HL-60 (cell line): ENCODE data around the gene ZNRF1.
A peak's percentile ranks its signal among the peaks of the same experiment; 100 is the strongest.

Experiments used
- DNase-seq, 2 experiments: peaks; one replicate each; pipeline ENCODE4 v3.0.0-alpha.2; 2010 to 2020; ENCODE audit warnings: low read depth in 1 of 2, low spot score in 1 of 2
- H3K27ac ChIP-seq: fragments of 250-450 bp; sonication (Bioruptor Pico); replicated peaks from 2 replicates; pipeline ENCODE4 v1.5.1; 2020; ENCODE audit warnings: mild to moderate bottlenecking, moderate library complexity
- H3K27me3 ChIP-seq: fragments of 250-450 bp; sonication (Bioruptor Pico); 2 replicates; pipeline ENCODE4 v1.5.1; 2021; ENCODE audit warnings: mild to moderate bottlenecking, moderate library complexity; ENCODE audit not compliant: insufficient read depth, poor library complexity, severe bottlenecking
- H3K4me3 ChIP-seq: replicated peaks from 2 replicates; pipeline ENCODE4 v1.5.1; 2011; ENCODE audit warnings: mild to moderate bottlenecking, control low read depth, low read length; ENCODE audit not compliant: insufficient read depth
- GABPA ChIP-seq: IDR thresholded peaks from 2 replicates; pipeline ENCODE4 v1.6.1; 2012; ENCODE audit warnings: low read depth
- POLR2AphosphoS5 ChIP-seq: IDR thresholded peaks from 2 replicates; pipeline ENCODE4 v1.6.1; 2012; ENCODE audit warnings: low read depth
- SPI1 ChIP-seq: IDR thresholded peaks from 2 replicates; pipeline ENCODE4 v1.6.1; 2012; ENCODE audit warnings: low read depth, mild to moderate bottlenecking, borderline replicate concordance
- TF ChIP-seq, protein P1 (sequence below): IDR thresholded peaks from one replicate; pipeline ENCODE4 v1.5.1; 2011; ENCODE audit warnings: low read length, control low read depth, inconsistent platforms; ENCODE audit not compliant: insufficient read depth
- TF ChIP-seq, protein P2 (sequence below): IDR thresholded peaks from 2 replicates; pipeline ENCODE4 v1.6.1; 2012; ENCODE audit warnings: low read depth; ENCODE audit not compliant: insufficient replicate concordance

ZNRF1 gene

DNA sequence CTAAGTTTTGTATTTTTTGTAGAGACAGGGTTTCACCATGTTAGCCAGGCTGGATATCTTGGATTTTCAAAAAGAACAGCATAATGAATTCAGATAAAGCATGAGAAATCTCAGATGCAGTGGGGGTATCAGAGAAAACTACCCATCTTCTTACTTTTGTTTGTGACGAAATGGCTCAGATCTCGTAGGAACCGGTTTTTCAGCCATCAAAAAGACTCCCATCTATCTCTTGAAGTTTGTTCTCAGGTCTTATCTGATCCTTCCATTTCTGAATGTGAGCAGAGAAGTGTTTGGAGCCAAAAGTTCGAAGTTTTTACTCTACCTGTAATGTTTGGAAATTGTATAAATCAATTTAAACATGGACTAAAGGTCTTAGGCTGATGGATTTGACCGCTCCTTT lies 60.6 kb downstream of the ZNRF1 start:
- TF ChIP-seq POLR2AphosphoS5 (no peak), GABPA (no peak), SPI1 (no peak)
- TF ChIP-seq, protein P1, sequence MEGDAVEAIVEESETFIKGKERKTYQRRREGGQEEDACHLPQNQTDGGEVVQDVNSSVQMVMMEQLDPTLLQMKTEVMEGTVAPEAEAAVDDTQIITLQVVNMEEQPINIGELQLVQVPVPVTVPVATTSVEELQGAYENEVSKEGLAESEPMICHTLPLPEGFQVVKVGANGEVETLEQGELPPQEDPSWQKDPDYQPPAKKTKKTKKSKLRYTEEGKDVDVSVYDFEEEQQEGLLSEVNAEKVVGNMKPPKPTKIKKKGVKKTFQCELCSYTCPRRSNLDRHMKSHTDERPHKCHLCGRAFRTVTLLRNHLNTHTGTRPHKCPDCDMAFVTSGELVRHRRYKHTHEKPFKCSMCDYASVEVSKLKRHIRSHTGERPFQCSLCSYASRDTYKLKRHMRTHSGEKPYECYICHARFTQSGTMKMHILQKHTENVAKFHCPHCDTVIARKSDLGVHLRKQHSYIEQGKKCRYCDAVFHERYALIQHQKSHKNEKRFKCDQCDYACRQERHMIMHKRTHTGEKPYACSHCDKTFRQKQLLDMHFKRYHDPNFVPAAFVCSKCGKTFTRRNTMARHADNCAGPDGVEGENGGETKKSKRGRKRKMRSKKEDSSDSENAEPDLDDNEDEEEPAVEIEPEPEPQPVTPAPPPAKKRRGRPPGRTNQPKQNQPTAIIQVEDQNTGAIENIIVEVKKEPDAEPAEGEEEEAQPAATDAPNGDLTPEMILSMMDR = no peak
- TF ChIP-seq, protein P2, sequence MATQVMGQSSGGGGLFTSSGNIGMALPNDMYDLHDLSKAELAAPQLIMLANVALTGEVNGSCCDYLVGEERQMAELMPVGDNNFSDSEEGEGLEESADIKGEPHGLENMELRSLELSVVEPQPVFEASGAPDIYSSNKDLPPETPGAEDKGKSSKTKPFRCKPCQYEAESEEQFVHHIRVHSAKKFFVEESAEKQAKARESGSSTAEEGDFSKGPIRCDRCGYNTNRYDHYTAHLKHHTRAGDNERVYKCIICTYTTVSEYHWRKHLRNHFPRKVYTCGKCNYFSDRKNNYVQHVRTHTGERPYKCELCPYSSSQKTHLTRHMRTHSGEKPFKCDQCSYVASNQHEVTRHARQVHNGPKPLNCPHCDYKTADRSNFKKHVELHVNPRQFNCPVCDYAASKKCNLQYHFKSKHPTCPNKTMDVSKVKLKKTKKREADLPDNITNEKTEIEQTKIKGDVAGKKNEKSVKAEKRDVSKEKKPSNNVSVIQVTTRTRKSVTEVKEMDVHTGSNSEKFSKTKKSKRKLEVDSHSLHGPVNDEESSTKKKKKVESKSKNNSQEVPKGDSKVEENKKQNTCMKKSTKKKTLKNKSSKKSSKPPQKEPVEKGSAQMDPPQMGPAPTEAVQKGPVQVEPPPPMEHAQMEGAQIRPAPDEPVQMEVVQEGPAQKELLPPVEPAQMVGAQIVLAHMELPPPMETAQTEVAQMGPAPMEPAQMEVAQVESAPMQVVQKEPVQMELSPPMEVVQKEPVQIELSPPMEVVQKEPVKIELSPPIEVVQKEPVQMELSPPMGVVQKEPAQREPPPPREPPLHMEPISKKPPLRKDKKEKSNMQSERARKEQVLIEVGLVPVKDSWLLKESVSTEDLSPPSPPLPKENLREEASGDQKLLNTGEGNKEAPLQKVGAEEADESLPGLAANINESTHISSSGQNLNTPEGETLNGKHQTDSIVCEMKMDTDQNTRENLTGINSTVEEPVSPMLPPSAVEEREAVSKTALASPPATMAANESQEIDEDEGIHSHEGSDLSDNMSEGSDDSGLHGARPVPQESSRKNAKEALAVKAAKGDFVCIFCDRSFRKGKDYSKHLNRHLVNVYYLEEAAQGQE = no peak
- no peak overlapping the region for H3K27ac ChIP-seq
- no peak for DNase-seq
- no peaks in the 10 kb centered on the region for H3K27me3 ChIP-seq
- H3K4me3 ChIP-seq = no peak overlapping the region

DNA sequence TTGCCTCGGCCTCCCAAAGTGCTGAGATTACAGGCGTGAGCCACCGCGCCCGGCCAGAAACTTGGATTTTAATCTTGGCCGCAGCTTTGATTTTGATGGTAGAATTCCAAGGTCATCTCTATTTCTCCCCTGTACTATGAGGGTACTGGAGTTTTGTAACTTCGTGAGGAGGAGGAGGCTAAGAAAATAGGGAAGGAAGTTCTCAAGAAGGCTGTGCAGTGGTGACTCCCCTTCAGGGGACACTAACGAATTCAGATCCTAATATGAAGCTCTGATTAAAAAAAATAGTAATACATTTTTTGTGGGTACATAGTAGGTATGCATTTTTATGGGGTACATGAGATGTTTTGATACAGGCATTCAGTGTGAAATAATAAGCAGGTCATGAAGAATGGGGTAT lies 61.9 kb downstream of the ZNRF1 start:
- no peak overlapping the region for H3K27ac ChIP-seq
- TF ChIP-seq, protein P1 = no peak
- peak; percentile 34; the same call in 1 of the 2 replicates for TF ChIP-seq SPI1
- TF ChIP-seq, protein P2 = no peak
- no peak for TF ChIP-seq GABPA
- no peak for TF ChIP-seq POLR2AphosphoS5
- H3K4me3 ChIP-seq = no peak overlapping the region
- H3K27me3 ChIP-seq = no peaks in the 10 kb centered on the region
- DNase-seq = peak in 1 of 2 experiments; percentile 26

DNA sequence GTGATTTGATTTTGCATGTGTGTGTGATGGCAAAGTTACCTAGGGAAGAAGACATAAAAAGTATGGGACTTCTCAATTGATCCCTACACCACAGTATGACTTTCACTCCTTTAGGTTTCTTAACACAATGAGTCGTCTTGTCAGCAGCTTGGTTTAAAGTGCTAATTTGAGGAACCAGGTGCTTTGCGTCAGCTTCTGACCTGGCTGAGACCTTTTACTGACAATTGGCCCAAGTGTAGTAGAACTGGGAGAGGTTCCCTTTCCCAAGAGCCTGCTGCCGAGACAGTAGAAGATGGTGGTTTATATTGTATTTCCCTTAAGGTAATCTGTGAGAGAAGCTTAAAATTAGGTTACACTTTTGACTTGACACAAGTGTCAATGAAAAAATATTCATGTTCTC lies 62.8 kb downstream of the ZNRF1 start:
- TF ChIP-seq, protein P2 = no peak
- TF ChIP-seq GABPA = no peak
- TF ChIP-seq, protein P1 = no peak
- no peak for TF ChIP-seq POLR2AphosphoS5
- TF ChIP-seq SPI1 = peak; percentile 42; the same call in 1 of the 2 replicates
- peak in 1 of 2 experiments; percentile 85 for DNase-seq
- no peaks in the 10 kb centered on the region for H3K27me3 ChIP-seq
- no peak overlapping the region for H3K4me3 ChIP-seq
- peak overlapping the region; percentile 96 for H3K27ac ChIP-seq
